ENCODE data around the gene TRAPPC1. TPM values are rescaled to one million over a fixed set of nuclear protein-coding genes. Genes with fewer than 3 reads are reported as not detected.
A peak's percentile ranks its signal among the peaks of the same experiment; 100 is the strongest.

The TRAPPC1 gene
- total and polyA plus RNA-seq, 4 donors, result 15.9 to 96.9 (median 57.2) TPM

- Histone ChIP-seq H3K9me3 (ENCODE audit: control insufficient read depth in 4 of 4, low read length in 3 of 4) (no peaks in the 10 kb centered on the region), H3K27me3 (ENCODE audit: control insufficient read depth in 4 of 4, insufficient read depth in 4 of 4, low read length in 3 of 4) (no peaks in the 10 kb centered on the region), H3K4me3 (ENCODE audit: low read depth in 1 of 3, low read length in 3 of 3) (no peak overlapping the region), H3K36me3 (ENCODE audit: control insufficient read depth in 4 of 4, insufficient read depth in 3 of 4, low read depth in 1 of 4, low read length in 3 of 4) (no peaks in the 10 kb centered on the region), H3K27ac (ENCODE audit: low read depth in 1 of 2, low read length in 2 of 2) (no peak overlapping the region), H3K9ac (ENCODE audit: low read depth in 1 of 2, low read length in 2 of 2) (no peak overlapping the region), H3K4me1 (ENCODE audit: control insufficient read depth in 4 of 4, insufficient read depth in 4 of 4, low read length in 3 of 4) (peaks cover 7 to 35% (median 32%) of the 10 kb centered on the region in 4 donors)
- DNase-seq (ENCODE audit: low spot score), result no peak
- TF ChIP-seq CTCF (IDR thresholded peaks at IDR 0.05; ENCODE audit: low read depth, low read length, missing input control), result no peak
- peak; percentile 18 for TF ChIP-seq YY1 (IDR thresholded peaks at IDR 0.05)
- WGBS, result 49% methylated on average over 3 of the region's 3 CpGs
These were observed 47.9 kb downstream of the TRAPPC1 start for GRCh38 chr17:7883781-7884386.

DNA sequence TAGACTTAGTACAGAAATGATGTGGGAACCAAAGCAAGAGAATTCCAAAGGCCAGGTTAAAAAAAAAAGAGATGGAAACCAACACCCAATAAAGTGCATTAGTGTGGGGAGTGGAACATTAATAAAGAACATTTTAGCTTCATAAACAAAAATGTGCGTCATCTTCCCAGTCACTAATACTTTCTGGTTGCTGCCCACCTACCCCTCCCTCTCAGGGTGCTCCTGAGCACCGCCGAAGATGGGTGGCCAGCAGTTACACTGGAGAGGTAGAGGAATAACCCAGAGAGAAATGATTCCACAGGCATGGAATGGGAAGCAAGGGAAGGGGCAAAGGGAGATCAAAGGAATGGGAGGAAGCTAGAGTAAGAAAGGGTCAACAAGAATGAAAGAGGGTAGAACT lies 49.1 kb downstream of the TRAPPC1 start:
- Histone ChIP-seq H3K9me3 (ENCODE audit: control insufficient read depth in 4 of 4, low read length in 3 of 4) (no peaks in the 10 kb centered on the region), H3K36me3 (ENCODE audit: control insufficient read depth in 4 of 4, insufficient read depth in 3 of 4, low read depth in 1 of 4, low read length in 3 of 4) (no peaks in the 10 kb centered on the region), H3K4me1 (ENCODE audit: control insufficient read depth in 4 of 4, insufficient read depth in 4 of 4, low read length in 3 of 4) (peaks cover 0 to 22% (median 21%) of the 10 kb centered on the region in 4 donors), H3K27me3 (ENCODE audit: control insufficient read depth in 4 of 4, insufficient read depth in 4 of 4, low read length in 3 of 4) (no peaks in the 10 kb centered on the region), H3K4me3 (ENCODE audit: low read depth in 1 of 3, low read length in 3 of 3) (no peak overlapping the region), H3K27ac (ENCODE audit: low read depth in 1 of 2, low read length in 2 of 2) (no peak overlapping the region), H3K9ac (ENCODE audit: low read depth in 1 of 2, low read length in 2 of 2) (no peak overlapping the region)
- 92% methylated on average over 3 of the region's 3 CpGs for WGBS
- TF ChIP-seq HNF4G (IDR thresholded peaks at IDR 0.05) (no peak), NR2F2 (IDR thresholded peaks at IDR 0.05) (no peak), FOXA2 (IDR thresholded peaks at IDR 0.05) (no peak), SP1 (IDR thresholded peaks at IDR 0.05) (no peak), ATF3 (IDR thresholded peaks at IDR 0.05) (no peak), GABPA (IDR thresholded peaks at IDR 0.05 in 1 of 2, conservative IDR thresholded peaks at IDR 0.05 in 1 of 2) (no peak), ZBTB33 (IDR thresholded peaks at IDR 0.05) (no peak), RXRA (IDR thresholded peaks at IDR 0.05) (no peak), YY1 (IDR thresholded peaks at IDR 0.05) (no peak), CTCF (IDR thresholded peaks at IDR 0.05; ENCODE audit: low read depth, low read length, missing input control) (no peak), TAF1 (conservative IDR thresholded peaks at IDR 0.05) (no peak), HNF4A (conservative IDR thresholded peaks at IDR 0.05) (no peak), FOXA1 (IDR thresholded peaks at IDR 0.05) (no peak)
- TF ChIP-seq, protein P1, sequence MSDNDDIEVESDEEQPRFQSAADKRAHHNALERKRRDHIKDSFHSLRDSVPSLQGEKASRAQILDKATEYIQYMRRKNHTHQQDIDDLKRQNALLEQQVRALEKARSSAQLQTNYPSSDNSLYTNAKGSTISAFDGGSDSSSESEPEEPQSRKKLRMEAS (IDR thresholded peaks at IDR 0.05), result no peak
- TF ChIP-seq, protein P2, sequence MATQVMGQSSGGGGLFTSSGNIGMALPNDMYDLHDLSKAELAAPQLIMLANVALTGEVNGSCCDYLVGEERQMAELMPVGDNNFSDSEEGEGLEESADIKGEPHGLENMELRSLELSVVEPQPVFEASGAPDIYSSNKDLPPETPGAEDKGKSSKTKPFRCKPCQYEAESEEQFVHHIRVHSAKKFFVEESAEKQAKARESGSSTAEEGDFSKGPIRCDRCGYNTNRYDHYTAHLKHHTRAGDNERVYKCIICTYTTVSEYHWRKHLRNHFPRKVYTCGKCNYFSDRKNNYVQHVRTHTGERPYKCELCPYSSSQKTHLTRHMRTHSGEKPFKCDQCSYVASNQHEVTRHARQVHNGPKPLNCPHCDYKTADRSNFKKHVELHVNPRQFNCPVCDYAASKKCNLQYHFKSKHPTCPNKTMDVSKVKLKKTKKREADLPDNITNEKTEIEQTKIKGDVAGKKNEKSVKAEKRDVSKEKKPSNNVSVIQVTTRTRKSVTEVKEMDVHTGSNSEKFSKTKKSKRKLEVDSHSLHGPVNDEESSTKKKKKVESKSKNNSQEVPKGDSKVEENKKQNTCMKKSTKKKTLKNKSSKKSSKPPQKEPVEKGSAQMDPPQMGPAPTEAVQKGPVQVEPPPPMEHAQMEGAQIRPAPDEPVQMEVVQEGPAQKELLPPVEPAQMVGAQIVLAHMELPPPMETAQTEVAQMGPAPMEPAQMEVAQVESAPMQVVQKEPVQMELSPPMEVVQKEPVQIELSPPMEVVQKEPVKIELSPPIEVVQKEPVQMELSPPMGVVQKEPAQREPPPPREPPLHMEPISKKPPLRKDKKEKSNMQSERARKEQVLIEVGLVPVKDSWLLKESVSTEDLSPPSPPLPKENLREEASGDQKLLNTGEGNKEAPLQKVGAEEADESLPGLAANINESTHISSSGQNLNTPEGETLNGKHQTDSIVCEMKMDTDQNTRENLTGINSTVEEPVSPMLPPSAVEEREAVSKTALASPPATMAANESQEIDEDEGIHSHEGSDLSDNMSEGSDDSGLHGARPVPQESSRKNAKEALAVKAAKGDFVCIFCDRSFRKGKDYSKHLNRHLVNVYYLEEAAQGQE (IDR thresholded peaks at IDR 0.05), result no peak
- DNase-seq (ENCODE audit: low spot score), result no peak
